GM21723 (cell line): ENCODE measurements around the gene MYPOP.

ENCODE experiments used
- ATAC-seq: cut with Tn5 transposase; IDR thresholded peaks from one replicate; pipeline ENCODE4 v1.9.1; 2021; ENCODE audit warnings: mild to moderate bottlenecking, moderate library complexity; ENCODE audit not compliant: unreplicated experiment

MYPOP gene, protein sequence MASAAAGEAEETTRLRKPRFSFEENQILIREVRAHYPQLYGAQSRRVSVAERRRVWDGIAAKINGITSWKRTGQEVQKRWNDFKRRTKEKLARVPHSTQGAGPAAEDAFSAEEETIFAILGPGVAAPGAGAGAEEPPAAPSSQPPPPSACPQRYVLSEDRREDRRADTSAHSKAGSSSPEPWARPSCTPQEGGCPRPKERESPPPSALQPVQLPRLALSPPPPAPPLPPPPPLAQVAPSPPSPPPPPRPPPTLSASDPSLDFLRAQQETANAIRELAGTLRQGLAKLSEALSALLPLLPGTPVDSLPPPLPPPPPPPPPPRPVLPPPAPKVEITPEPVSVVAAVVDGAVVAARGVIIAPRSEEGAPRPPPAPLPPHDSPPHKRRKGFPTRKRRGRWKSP

DNA sequence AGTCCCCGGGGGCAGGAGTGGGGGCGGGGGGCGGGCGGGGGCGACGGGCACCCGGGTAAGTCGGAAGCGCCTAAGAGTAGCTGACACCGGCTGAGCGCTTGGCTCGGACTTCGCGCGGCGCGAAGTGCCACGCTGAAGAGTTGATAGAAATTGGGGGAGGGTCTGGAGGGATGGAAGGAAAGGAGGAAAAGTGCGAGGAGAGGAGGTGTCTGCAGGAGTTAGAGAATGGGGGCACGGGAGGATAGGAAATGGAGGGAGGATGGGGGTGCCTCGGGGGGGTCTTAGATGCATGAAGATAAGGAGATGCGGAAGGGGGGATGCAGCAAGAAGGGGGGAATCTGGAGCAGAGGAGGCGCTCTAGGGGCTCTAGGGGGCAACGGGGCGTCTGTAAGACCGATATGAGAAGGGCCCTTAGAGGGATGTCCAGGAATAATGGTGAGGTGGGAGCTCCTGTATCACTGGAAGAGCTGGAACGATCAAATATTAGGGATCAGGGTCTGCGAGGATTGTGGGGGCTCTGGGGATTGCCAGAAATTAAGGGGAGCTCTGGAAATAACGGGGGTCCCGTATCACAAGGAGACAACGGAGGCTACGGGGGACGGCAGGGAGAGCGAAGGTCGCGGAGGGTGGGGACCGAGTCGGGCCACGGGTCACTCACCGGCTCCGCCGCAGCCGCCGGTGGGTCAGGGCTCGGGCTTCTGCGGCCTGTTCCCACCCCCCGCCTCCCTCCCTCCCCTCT is at the start of gene MYPOP:
Gene MYPOP, minus strand, starts transcription at position 702 of the 739 bp plus-strand sequence. CDS start 840 bp downstream, outside the sequence.
- ATAC-seq = no peak

DNA sequence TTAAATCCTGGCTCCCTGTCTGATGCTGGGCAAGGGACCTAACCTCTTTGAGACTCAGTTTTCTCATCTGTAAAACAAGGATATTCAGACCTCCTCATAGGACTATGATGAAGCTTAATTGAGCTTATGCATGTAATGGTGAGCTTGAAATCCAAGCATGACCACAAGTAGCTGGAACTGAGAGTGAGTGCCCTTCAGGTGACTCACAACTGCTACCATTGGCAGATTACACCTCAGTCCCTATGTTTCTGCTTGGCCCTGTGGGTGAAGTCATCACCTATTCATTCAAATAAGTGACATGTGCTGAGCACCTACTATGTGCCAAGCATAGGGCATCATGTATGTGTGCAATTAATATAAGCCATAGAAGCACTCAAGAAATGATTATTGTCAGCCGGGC is 45.5 kb upstream of the MYPOP start:
- no peak for ATAC-seq

DNA sequence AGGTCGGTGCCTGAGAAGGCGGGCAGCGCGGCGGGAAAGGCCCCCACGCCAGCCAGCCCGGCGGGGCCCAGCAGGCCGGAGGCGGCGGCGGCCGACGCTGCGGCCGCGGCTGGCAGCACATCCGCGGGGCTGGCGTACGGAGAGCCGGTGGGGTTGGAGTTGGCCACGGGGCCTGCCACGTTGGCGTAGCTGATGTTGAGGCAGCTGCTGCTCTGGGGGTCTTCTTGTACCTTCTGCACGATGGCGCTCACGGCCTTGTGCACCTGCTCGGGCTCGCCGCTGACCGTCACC is 38.0 kb upstream of the MYPOP start:
- ATAC-seq = no peak

DNA sequence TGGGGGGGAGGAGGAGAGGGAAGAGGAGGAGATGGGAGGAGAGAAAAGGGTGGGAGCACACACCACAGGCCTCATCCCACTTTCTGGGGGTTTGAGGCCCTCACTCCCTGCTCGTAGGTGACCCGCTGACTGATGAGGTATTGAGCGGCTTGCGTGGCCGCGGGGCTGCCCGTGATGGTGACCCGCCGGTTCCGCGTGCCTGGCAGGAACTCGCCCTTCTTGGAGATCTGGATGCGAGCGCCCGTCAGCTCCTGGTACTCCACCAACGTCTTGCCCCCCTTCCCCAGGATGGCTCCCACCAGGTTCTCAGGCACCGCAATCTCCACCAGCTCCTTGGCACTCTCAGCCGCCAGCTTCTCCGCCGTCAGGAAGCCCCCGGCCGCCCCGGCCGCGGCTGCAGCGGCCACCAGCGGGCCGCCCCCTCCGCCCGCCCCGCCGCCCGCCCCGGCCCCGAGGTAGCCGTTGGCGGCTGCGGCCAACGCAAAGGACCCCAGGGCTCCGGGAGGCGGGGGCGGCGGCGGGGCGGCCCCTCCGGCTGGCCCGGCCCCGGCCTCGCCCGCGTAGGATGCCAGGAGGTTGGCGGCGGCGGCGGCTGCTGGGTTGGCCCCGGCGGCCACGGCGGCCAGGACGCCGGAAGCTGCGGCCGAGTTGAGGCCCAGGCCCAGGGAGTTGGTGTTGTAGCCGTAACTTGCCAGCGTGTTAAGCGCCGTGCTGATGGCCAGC is 37.5 kb upstream of the MYPOP start:
- no peak for ATAC-seq

DNA sequence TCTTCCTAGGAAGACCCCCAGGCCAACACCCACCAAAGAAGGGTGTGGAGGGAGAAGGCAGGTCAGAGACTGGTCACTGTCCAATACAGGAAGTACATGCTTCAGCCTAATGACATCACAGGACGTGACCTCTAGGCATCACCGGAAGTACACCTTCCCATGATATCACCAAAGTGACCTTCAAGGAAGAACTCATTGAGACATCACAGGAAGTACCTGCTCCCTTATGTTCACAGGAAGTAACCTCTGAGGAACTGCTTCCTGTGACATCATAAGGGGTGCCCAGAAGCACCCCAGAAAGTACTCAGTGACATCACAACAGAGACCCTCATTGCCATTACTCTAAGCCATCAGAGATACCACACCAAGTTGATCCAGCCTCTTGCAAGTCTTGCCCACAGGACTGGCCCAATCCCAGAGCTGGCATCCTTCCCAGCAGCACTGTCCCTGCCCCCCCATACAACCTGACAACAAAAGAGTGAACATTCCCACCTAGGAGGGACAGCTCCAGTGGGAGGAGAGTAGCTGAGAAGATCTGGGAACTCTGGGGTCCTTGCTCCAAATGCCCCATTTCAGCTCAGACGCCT is 36.4 kb upstream of the MYPOP start:
- no peak for ATAC-seq

DNA sequence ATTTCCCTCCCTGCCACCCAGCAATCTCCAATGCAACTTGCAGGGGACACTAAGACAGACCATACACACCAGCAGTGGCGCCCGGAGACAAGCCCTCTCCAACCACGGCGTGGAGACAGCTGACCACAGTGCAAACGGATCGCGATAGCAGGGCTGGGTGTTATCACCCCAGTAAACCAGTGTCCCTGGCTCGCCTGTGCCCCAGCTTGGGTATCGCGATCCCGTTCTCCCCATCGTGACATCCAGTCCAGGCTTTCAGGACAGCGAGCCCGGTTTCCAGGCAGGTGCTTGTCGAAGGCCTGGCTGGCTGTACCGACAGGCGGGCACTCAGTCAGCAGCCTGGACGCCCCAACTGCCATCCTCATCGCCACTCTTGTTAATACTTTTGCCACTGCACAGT is 32.9 kb upstream of the MYPOP start:
- no peak for ATAC-seq

DNA sequence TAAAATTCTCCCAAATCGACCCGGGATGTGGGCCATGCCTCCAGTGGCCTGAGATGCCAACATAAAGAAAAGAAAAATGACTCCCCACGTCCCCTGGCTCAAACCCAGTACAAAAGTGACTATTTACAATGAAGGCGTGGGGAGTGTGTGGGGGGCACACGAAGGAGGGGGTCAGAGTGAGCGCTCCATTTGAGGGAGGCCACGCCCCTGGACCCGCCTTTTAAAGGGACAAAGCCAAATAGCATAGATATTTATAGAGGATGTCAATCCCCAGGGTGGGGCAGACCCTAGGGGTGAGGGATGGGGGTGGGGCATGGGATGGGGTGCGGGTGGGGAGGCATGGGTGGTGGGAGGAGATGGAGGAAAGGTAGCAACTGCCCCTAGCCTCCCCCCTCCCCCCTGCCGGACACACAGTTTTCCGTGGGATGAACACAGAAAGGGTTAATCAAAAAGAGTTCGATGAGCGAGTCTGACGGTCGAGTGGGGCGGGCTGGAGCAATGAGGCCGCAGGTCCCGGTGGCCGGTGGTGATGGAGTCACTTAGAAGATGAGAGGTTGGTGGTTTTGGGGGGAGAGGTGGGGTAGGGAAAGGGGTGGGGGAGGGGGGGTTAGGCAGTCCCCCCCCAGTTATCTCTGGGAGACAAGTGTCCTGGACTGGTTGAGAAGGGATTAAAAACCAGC is 32.3 kb upstream of the MYPOP start:
- no peak for ATAC-seq

DNA sequence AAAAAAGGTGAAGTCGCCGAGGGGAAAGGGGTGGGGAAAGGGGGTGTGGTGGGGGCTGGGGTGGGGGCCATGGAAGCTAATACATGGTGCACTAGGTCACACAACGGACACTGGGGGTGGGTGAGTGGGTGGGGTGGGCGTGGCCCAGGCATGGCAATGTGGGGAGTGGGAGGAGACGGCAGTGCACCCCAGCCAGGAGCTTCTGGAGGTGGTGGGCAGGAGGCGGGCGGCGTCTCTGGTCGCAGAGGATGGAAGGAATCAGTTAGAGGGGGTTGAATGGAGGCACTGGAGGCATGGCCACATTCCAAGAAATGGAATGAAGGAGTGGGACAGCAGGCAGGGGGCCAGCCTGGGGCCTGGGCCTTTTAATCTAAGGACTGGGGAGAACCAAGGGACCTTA is 31.3 kb upstream of the MYPOP start:
- ATAC-seq = no peak

DNA sequence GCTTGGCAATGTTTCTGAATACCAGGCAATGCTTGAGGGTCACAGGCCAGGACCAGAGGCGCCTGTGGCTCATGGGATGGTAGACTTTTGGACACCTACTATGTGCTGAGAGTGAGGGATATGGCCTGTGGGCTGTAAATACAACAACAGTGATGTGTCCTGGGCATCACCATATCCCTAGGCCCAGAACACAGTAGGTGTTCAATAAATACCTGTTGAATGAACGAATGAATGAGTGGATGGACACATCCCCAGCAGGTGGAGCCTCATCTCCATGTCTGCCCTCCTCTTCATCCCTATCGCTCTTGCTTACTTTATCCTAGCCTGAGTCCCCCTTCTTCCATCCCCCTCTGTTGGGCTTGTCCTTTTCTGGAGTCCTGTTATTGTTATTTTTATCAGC is 28.6 kb upstream of the MYPOP start:
- ATAC-seq = no peak

DNA sequence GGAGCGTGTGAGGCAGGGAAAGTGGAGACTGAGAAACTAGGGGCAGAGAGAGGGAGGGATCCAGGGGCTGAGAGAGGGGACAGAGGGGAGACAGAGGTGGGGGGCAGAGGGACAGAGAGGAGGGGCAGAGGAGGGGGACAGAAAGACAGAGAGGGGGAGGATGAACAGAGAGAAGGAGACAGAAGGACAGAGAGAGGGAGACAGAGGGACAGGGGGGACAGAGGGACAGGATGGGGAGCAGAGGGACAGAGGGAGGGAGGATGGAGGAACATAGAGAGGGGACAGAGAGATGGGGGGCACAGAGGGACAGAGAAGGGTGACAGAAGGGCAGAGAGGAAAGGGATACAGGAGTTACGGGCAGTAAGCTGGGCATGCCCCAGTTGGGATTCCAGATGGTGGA is 26.8 kb upstream of the MYPOP start:
- ATAC-seq = no peak

DNA sequence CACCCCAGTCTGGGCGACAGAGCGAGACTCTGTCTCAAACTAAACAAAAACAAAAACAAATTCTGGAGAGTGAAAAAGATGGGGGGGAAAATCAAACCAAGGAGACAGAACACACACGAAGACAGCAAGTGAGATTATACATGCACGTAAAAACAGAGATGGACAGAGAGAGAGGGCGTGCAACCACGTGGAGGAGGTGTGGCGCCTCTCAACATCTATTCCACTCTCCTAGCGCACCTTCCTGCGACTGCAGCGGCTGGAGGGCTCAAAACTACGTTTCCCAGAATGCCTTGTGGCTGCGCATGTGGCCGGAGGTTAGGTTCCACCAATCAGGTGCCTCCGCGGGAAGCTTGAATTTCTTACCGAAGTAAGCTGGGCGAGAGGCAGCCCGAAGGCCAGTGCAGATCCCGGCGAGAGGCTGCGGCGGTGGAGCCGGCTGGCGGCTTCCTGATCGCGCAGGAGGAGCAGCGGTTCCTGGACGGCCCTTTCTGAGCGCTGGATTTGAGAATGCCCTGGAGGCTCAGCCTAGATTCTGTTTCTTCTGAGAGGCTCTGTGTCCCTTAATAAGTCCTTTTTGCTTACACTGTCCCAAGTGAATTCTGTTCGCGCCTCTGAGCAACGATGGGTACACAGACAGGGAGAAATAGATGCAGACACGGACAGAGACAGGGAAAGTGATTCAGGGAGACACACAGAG is 25.3 kb upstream of the MYPOP start:
- ATAC-seq = no peak

DNA sequence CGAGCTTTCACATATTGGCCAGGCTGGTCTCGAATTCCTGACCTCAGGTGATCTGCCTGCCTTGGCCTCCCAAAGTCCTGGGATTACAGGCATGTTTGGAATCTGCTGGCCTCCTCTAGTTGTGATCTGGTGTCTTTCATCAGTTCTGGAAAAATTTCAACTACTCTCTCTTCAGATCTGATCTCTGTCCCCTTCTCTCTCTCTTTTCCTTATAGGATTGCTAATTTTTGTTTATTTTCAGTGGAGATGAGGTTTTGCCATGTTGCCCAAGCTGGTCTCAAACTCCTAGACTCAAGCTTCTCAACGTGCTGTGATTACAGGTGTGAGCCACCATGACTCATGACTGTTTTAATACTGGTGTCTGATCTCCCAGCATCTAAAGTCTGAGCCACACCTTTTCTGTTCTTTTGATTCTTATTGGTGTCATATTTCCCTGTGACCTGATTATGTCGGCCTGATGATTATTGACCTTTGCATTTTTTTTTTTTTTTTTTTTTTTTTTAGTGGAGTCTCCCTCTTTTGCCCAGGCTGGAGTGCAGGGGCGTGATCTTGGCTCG is 22.6 kb upstream of the MYPOP start:
- no peak for ATAC-seq

DNA sequence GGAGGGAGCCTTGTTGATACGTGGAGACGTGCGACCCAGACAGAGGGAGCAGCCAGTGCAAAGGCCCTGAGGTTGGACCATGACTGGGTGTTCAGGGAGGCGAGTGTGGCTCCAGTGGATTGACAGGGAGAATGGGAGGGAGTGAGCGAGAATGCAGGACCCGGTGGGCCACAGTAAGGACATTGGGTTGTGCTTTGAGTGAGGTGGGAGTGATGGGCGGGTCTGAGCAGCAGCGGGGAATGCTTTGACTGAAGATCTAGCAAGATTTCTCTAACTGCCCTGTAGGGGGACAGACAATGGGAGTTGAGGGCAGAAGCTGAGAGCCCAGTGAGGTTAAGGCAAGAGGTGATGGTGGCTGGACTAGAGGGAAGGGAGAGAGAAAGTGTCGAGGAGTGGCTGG is 19.9 kb upstream of the MYPOP start:
- ATAC-seq = no peak

DNA sequence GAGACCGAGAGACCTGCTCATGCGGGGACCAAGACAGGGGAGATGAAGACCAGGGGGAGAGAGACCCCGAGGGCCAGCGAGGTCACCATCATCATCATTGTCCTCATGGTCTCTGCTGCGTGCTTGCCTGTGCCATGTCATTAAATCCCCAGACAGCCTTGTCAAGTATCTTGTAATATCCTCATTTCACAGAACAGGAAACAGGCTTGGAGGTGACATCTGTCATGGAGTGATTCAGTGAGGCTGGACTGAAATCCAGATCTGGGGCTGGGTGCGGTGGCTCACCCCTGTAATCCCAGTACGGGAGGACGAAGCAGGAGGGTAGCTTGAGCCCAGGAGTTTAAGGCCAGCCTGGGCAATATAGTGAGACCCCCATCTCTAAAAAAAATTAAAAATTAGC is 18.0 kb upstream of the MYPOP start:
- no peak for ATAC-seq

DNA sequence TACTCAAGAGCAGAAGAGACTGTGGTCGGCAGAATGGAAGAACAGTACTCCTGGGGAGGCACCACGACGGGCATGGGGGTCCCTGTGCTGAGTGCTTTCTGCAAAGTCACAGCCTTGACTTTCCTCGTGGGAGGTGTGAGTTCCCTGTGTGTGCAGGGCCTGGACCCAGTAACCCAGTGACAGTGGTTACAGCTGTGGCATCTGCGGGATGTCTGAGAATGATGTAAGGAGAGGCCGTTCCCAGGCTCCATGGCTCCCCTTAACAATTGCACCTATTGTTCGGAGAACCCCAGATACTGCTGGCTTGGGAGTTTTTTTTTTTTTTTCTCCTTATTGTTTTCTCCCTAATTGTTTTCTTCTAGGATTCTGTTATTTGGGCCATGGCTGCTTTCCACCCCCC is 17.3 kb upstream of the MYPOP start:
- ATAC-seq = no peak

DNA sequence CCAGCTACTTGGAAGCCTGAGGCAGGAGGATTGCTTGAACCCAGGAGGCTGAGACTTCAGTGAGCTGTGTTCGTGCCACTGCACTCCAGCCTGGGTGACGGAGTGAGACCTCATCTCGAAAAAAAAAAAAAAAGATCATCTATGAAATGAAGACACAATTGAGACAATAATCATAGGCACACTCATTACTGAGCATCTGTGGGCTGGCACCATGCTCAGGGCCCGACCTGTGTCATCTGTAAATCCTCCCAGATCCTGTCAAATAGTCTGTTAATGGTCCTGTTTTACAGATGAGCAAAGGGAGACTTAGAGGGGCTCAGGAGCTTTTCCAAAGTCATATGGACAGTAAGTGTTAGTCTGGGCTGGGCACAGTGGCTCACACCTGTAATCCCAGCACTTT is 16.3 kb upstream of the MYPOP start:
- no peak for ATAC-seq

DNA sequence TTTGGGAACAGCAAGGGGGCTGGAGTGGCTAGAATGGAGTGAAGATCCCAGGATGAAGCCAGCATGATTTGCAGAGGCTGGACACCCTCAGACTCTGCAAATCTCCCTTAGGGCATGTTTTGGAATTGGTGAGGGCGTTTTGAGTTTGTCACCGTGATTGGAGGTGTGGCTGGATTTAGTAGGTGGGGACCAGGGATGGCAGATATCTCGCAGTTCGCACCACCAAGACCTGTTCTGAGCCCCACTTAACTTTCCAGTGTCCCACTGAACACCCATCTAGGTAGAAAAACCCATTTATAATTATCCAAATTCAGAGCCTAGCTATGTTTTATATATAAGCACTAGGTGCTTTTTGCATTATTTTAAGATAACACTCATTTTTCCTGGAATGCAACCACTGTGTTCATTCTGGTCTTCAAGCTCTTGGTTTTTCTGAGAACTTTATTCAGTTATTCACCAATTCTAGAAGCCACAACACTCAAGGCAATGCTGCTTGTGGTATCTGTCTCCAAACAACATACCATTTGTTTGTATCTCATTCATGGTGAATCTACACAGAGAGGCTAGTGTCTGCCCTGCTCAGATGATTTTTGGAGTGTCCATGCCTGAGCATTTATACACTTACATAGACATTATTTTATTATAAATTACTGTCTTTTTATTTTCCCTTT is 15.1 kb upstream of the MYPOP start:
- ATAC-seq = no peak

DNA sequence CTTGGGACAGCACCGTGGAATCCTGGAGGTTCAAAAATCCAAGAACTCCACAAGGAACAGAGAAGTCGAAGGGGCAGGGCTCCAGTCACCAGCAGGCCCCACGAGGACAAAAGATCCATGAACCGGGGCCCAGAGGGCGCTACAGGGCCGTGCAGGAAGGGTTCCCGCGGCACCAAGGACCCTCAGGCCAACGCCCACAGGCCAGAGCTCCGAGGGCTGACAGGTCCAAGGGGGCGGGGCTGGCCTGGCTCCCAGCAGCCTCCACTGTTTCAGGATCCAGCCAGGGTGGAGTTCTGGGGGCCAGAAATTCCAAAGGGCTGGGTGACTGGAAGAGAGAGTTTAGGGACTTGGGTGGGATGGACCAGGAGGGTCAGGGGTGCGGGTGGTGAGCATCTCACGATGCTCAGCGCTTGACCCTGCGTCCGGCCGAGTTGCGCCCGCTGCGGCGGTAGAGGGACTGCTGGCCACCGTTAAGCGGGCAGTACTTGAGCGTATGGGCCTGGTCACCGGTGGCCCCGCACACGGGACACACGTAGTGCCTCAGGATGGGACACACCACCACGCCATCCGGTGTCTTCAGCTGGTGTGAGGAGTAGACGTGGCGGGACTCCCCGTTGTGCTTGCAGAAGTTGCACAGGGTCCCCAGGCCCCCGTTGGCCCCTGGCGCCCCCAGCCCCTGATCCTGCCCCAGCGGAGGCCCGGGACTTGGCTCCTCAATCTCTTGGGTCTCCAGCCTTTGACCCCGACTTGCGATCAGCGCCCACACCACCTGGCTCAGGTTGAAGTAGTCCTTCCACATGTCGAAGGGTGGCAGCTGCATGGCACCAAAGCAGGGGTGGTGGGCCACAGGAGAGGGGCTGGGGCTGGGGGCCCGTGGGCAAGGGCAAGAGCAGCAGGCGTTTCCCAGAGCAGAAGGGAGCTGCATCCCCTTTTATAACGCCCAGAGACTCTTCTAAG is 11.7 kb upstream of the MYPOP start, which contains the start of gene NANOS2:
Gene NANOS2, minus strand, starts transcription at position 905 of the 957 bp plus-strand sequence. Its CDS starts 85 bp downstream, at position 820.
- ATAC-seq = no peak
